ENCODE data around the gene HOXA3. TPM values are rescaled to one million over a fixed set of nuclear protein-coding genes. Genes with fewer than 3 reads are reported as not detected.

The HOXA3 gene
- total and polyA plus RNA-seq, 7 donors = 3.9 to 20.8 (median 10.3) TPM

GRCh38 chr7:27168265-27168947 is 16.0 kb upstream of the HOXA3 start:
- WGBS, 2 donors = 4 to 6% methylated on average over 25 of the region's 25 CpGs
- Histone ChIP-seq H3K4me3 (peak overlapping the region; percentile 47 to 85 (median 82)), H3K4me1 (peaks cover 0 to 31% (median 17%) of the 10 kb centered on the region in 4 donors), H3K27me3 (no peaks in the 10 kb centered on the region), H3K36me3 (no peaks in the 10 kb centered on the region), H3K9me3 (no peaks in the 10 kb centered on the region), H3K27ac (peak overlapping the region in 3 of 4 donors; percentile 97 to 98 (median 98))
- TF ChIP-seq EP300 (IDR thresholded peaks at IDR 0.05) = no peak
- TF ChIP-seq POLR2A (IDR thresholded peaks at IDR 0.05) = no peak
- TF ChIP-seq POLR2AphosphoS5 (IDR thresholded peaks at IDR 0.05) = peak in 3 of 4 donors; percentile 9 to 39 (median 18)
- no peak for TF ChIP-seq CTCF (IDR thresholded peaks at IDR 0.05)
- intact Hi-C loops (cut with DNase I) = loop anchor here (5.0 kb wide), 2 partner anchors 66 to 1311 kb away; partner anchors contain the start of gene HOXA2
- peak; percentile 89 for DNase-seq

DNA sequence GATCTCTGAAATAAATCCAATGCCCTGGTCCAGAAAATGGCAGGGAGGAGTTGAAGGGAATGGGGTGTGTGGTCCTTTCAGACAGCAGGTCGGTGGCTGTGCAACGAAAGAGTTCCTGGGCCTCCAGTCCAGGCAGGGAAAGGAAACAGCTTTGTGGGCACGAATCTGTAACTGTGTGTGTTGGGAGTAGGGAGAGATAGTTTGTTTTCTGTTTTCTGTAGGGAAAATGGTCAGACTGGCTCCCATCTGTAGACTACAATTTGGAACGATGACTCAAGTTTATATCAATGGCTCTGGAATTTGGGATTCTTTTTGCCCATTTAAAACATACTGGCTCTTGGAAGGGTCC is 15.5 kb upstream of the HOXA3 start:
- H3K4me3 ChIP-seq = peak overlapping the region; percentile 47 to 85 (median 82)
- no peaks in the 10 kb centered on the region for H3K9me3 ChIP-seq
- 3 to 13% methylated on average over 4 of the region's 4 CpGs for WGBS, 2 donors
- TF ChIP-seq POLR2A (IDR thresholded peaks at IDR 0.05) (no peak), POLR2AphosphoS5 (IDR thresholded peaks at IDR 0.05) (no peak), CTCF (IDR thresholded peaks at IDR 0.05) (no peak), EP300 (IDR thresholded peaks at IDR 0.05) (no peak)
- peak; percentile 60 for DNase-seq
- peak overlapping the region in 3 of 4 donors; percentile 97 to 98 (median 98) for H3K27ac ChIP-seq
- peaks cover 0 to 32% (median 19%) of the 10 kb centered on the region in 4 donors for H3K4me1 ChIP-seq
- no peaks in the 10 kb centered on the region for H3K36me3 ChIP-seq
- intact Hi-C loops (cut with DNase I) = loop anchor here (5.0 kb wide), 2 partner anchors 66 to 1311 kb away; partner anchors contain the start of gene HOXA2
- H3K27me3 ChIP-seq = no peaks in the 10 kb centered on the region

GRCh38 chr7:27166531-27167505 is 14.4 kb upstream of the HOXA3 start:
- DNase-seq = peak; percentile 77
- peak overlapping the region in 3 of 4 donors; percentile 97 to 98 (median 98) for H3K27ac ChIP-seq
- peaks cover 0 to 36% (median 30%) of the 10 kb centered on the region in 4 donors for H3K4me1 ChIP-seq
- 2 to 7% methylated on average over 50 of the region's 50 CpGs for WGBS, 2 donors
- TF ChIP-seq POLR2AphosphoS5 (IDR thresholded peaks at IDR 0.05) = peak in 2 of 4 donors; percentile 8 to 42
- no peak for TF ChIP-seq EP300 (IDR thresholded peaks at IDR 0.05)
- intact Hi-C loops (cut with DNase I) = loop anchor here (5.0 kb wide), 2 partner anchors 65 to 1310 kb away; partner anchors contain the start of gene HOXA2
- H3K27me3 ChIP-seq = no peaks in the 10 kb centered on the region
- no peaks in the 10 kb centered on the region for H3K36me3 ChIP-seq
- H3K4me3 ChIP-seq = peak overlapping the region; percentile 80 to 85 (median 82)
- H3K9me3 ChIP-seq = no peaks in the 10 kb centered on the region

GRCh38 chr7:27165996-27166530 is 13.7 kb upstream of the HOXA3 start:
- Histone ChIP-seq H3K27ac (peak overlapping the region in 3 of 4 donors; percentile 97 to 98 (median 98)), H3K4me1 (peaks cover 0 to 44% (median 38%) of the 10 kb centered on the region in 4 donors), H3K4me3 (peak overlapping the region; percentile 80 to 85 (median 82)), H3K9me3 (no peaks in the 10 kb centered on the region), H3K27me3 (no peaks in the 10 kb centered on the region), H3K36me3 (no peaks in the 10 kb centered on the region)
- TF ChIP-seq POLR2AphosphoS5 (IDR thresholded peaks at IDR 0.05) (peak in 2 of 4 donors; percentile 59 to 64), CTCF (IDR thresholded peaks at IDR 0.05) (no peak), POLR2A (IDR thresholded peaks at IDR 0.05) (peak in 1 of 2 donors; percentile 66)
- intact Hi-C loops (cut with DNase I) = loop anchor here (2.0 to 5.0 kb wide), 3 partner anchors 15 to 1309 kb away; partner anchors contain the start of gene HOXA2
- WGBS, 2 donors = 2 to 3% methylated on average over 46 of the region's 46 CpGs
- DNase-seq = peak; percentile 83
